Measurements from ENCODE around the gene BRD3.

The BRD3 gene

GRCh38 chr9:134039386-134040175, 28.2 kb downstream of the BRD3 start:
- DNase-seq (ENCODE audit: low read depth, low spot score), result no peak

- DNase-seq (ENCODE audit: low read depth, low spot score), result no peak
These were observed 30.2 kb downstream of the BRD3 start for GRCh38 chr9:134037641-134038040.

- DNase-seq (ENCODE audit: low read depth, low spot score), result no peak
These were observed 31.7 kb downstream of the BRD3 start for GRCh38 chr9:134036130-134036529.

- no peak for DNase-seq (ENCODE audit: low read depth, low spot score)
These were observed 32.5 kb downstream of the BRD3 start for GRCh38 chr9:134035041-134036039.

- DNase-seq (ENCODE audit: low read depth, low spot score), result no peak
These were observed 33.4 kb downstream of the BRD3 start for GRCh38 chr9:134034215-134035040.

GRCh38 chr9:134033516-134034214, 34.2 kb downstream of the BRD3 start:
- DNase-seq (ENCODE audit: low read depth, low spot score), result no peak

- DNase-seq (ENCODE audit: low read depth, low spot score), result no peak
These were observed 35.2 kb downstream of the BRD3 start for GRCh38 chr9:134032456-134033222.

GRCh38 chr9:134031783-134032182, 36.0 kb downstream of the BRD3 start:
- DNase-seq (ENCODE audit: low read depth, low spot score), result no peak

- DNase-seq (ENCODE audit: low read depth, low spot score), result no peak
These were observed 36.9 kb downstream of the BRD3 start for GRCh38 chr9:134030821-134031470.

- DNase-seq (ENCODE audit: low read depth, low spot score), result no peak
These were observed 38.3 kb downstream of the BRD3 start for GRCh38 chr9:134029248-134030226.

GRCh38 chr9:134028575-134029247, 39.1 kb downstream of the BRD3 start:
- no peak for DNase-seq (ENCODE audit: low read depth, low spot score)

GRCh38 chr9:134028076-134028475, 39.8 kb downstream of the BRD3 start:
- DNase-seq (ENCODE audit: low read depth, low spot score), result no peak

- DNase-seq (ENCODE audit: low read depth, low spot score), result no peak
These were observed 40.3 kb downstream of the BRD3 start for GRCh38 chr9:134027561-134027960.

- DNase-seq (ENCODE audit: low read depth, low spot score), result no peak
These were observed 40.8 kb downstream of the BRD3 start for GRCh38 chr9:134026981-134027380.

- DNase-seq (ENCODE audit: low read depth, low spot score), result no peak
These were observed 41.2 kb downstream of the BRD3 start for GRCh38 chr9:134026581-134026980.

GRCh38 chr9:134025606-134026541, 42.0 kb downstream of the BRD3 start:
- DNase-seq (ENCODE audit: low read depth, low spot score), result no peak
